Measurements from ENCODE around the gene LAMTOR3. TPM values are rescaled to one million over a fixed set of nuclear protein-coding genes. Genes with fewer than 3 reads are reported as not detected.

Gene LAMTOR3
- total and polyA plus RNA-seq, 10 of the 15 experiments (the other 5 are each of a cell fraction or from before 2014, with no cell fraction given) = 30.1 to 120 (median 65.5) TPM

DNA sequence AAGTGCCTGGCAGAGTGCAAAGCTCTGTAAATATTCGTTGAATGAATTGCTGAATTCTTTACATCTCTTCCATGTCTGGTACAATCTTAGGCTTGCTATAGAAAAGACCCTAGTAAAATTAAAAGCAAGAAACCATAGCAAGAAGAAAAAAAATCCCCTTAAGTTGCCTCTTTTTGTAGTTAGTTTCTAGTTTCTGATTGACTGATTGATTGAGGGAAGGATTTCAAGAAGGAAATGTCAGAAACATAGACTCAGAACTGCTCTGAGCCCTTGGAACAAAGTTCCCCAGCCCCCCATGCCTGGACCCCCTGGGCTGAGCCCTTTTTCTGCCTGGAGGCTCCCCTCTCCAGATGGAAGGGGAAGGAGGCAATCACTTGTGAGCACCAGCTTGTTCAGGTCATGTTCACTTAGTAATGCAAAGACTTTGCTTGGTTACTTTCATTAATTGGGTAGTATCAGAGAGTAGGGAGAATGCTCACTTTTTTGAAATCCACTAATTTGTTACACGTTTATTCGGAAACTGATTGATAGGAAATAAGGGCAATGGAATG, 42.0 kb downstream of the LAMTOR3 start (continued):
- TF ChIP-seq POLR2A (IDR thresholded peaks at IDR 0.05; ENCODE audit: low read depth, low read length) (no peak), ZBED1 (IDR thresholded peaks at IDR 0.05; ENCODE audit: borderline replicate concordance) (no peak), RAD21 (IDR thresholded peaks at IDR 0.05; ENCODE audit: insufficient read depth, low read depth, low read length) (no peak), POU2F2 (IDR thresholded peaks at IDR 0.05; ENCODE audit: borderline replicate concordance, low read depth, low read length) (no peak), BMI1 (IDR thresholded peaks at IDR 0.05; ENCODE audit: borderline replicate concordance) (no peak), BACH1 (IDR thresholded peaks at IDR 0.05; ENCODE audit: borderline replicate concordance) (no peak), SRF (IDR thresholded peaks at IDR 0.05; ENCODE audit: low read depth in 2 of 2, low read length in 2 of 2) (no peak), GATAD2B (conservative IDR thresholded peaks at IDR 0.05; ENCODE audit: low read depth) (no peak), HDAC2 (IDR thresholded peaks at IDR 0.05) (no peak), TAF1 (IDR thresholded peaks at IDR 0.05; ENCODE audit: borderline replicate concordance, low read depth, low read length) (no peak), IRF4 (IDR thresholded peaks at IDR 0.05; ENCODE audit: low read depth, low read length) (peak; percentile 45; the same call in 1 of the 2 replicates), SMAD5 (IDR thresholded peaks at IDR 0.05; ENCODE audit: low read depth) (no peak), SMAD1 (IDR thresholded peaks at IDR 0.05; ENCODE audit: low read depth, partially characterized antibody) (no peak)
- TF ChIP-seq, protein P1, sequence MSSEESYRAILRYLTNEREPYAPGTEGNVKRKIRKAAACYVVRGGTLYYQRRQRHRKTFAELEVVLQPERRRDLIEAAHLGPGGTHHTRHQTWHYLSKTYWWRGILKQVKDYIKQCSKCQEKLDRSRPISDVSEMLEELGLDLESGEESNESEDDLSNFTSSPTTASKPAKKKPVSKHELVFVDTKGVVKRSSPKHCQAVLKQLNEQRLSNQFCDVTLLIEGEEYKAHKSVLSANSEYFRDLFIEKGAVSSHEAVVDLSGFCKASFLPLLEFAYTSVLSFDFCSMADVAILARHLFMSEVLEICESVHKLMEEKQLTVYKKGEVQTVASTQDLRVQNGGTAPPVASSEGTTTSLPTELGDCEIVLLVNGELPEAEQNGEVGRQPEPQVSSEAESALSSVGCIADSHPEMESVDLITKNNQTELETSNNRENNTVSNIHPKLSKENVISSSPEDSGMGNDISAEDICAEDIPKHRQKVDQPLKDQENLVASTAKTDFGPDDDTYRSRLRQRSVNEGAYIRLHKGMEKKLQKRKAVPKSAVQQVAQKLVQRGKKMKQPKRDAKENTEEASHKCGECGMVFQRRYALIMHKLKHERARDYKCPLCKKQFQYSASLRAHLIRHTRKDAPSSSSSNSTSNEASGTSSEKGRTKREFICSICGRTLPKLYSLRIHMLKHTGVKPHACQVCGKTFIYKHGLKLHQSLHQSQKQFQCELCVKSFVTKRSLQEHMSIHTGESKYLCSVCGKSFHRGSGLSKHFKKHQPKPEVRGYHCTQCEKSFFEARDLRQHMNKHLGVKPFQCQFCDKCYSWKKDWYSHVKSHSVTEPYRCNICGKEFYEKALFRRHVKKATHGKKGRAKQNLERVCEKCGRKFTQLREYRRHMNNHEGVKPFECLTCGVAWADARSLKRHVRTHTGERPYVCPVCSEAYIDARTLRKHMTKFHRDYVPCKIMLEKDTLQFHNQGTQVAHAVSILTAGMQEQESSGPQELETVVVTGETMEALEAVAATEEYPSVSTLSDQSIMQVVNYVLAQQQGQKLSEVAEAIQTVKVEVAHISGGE (CRISPR knock-in tag; IDR thresholded peaks at IDR 0.05) = no peak
- TF ChIP-seq, protein P2, sequence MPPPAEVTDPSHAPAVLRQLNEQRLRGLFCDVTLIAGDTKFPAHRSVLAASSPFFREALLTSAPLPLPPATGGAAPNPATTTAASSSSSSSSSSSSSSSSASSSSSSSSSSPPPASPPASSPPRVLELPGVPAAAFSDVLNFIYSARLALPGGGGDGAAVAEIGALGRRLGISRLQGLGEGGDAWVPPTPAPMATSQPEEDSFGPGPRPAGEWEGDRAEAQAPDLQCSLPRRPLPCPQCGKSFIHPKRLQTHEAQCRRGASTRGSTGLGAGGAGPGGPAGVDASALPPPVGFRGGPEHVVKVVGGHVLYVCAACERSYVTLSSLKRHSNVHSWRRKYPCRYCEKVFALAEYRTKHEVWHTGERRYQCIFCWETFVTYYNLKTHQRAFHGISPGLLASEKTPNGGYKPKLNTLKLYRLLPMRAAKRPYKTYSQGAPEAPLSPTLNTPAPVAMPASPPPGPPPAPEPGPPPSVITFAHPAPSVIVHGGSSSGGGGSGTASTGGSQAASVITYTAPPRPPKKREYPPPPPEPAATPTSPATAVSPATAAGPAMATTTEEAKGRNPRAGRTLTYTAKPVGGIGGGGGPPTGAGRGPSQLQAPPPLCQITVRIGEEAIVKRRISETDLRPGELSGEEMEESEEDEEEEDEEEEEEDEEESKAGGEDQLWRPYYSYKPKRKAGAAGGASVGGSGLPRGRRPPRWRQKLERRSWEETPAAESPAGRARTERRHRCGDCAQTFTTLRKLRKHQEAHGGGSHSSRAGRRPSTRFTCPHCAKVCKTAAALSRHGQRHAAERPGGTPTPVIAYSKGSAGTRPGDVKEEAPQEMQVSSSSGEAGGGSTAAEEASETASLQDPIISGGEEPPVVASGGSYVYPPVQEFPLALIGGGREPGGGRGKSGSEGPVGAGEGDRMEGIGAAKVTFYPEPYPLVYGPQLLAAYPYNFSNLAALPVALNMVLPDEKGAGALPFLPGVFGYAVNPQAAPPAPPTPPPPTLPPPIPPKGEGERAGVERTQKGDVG (CRISPR knock-in tag; IDR thresholded peaks at IDR 0.05) = no peak
- TF ChIP-seq, protein P3, sequence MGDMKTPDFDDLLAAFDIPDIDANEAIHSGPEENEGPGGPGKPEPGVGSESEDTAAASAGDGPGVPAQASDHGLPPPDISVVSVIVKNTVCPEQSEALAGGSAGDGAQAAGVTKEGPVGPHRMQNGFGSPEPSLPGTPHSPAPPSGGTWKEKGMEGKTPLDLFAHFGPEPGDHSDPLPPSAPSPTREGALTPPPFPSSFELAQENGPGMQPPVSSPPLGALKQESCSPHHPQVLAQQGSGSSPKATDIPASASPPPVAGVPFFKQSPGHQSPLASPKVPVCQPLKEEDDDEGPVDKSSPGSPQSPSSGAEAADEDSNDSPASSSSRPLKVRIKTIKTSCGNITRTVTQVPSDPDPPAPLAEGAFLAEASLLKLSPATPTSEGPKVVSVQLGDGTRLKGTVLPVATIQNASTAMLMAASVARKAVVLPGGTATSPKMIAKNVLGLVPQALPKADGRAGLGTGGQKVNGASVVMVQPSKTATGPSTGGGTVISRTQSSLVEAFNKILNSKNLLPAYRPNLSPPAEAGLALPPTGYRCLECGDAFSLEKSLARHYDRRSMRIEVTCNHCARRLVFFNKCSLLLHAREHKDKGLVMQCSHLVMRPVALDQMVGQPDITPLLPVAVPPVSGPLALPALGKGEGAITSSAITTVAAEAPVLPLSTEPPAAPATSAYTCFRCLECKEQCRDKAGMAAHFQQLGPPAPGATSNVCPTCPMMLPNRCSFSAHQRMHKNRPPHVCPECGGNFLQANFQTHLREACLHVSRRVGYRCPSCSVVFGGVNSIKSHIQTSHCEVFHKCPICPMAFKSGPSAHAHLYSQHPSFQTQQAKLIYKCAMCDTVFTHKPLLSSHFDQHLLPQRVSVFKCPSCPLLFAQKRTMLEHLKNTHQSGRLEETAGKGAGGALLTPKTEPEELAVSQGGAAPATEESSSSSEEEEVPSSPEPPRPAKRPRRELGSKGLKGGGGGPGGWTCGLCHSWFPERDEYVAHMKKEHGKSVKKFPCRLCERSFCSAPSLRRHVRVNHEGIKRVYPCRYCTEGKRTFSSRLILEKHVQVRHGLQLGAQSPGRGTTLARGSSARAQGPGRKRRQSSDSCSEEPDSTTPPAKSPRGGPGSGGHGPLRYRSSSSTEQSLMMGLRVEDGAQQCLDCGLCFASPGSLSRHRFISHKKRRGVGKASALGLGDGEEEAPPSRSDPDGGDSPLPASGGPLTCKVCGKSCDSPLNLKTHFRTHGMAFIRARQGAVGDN (IDR thresholded peaks at IDR 0.05) = no peak
- TF ChIP-seq, protein P4, sequence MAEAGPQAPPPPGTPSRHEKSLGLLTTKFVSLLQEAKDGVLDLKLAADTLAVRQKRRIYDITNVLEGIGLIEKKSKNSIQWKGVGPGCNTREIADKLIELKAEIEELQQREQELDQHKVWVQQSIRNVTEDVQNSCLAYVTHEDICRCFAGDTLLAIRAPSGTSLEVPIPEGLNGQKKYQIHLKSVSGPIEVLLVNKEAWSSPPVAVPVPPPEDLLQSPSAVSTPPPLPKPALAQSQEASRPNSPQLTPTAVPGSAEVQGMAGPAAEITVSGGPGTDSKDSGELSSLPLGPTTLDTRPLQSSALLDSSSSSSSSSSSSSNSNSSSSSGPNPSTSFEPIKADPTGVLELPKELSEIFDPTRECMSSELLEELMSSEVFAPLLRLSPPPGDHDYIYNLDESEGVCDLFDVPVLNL (IDR thresholded peaks at IDR 0.05; ENCODE audit: low read depth, low read length) = no peak
- TF ChIP-seq, protein P5, sequence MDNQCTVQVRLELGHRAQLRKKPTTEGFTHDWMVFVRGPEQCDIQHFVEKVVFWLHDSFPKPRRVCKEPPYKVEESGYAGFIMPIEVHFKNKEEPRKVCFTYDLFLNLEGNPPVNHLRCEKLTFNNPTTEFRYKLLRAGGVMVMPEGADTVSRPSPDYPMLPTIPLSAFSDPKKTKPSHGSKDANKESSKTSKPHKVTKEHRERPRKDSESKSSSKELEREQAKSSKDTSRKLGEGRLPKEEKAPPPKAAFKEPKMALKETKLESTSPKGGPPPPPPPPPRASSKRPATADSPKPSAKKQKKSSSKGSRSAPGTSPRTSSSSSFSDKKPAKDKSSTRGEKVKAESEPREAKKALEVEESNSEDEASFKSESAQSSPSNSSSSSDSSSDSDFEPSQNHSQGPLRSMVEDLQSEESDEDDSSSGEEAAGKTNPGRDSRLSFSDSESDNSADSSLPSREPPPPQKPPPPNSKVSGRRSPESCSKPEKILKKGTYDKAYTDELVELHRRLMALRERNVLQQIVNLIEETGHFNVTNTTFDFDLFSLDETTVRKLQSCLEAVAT (IDR thresholded peaks at IDR 0.05) = no peak

Data from GM12878 (cell line).